ENCODE data around the gene HEMK1. TPM values are rescaled to one million over a fixed set of nuclear protein-coding genes. Genes with fewer than 3 reads are reported as not detected.

Gene HEMK1
- total and polyA plus RNA-seq, 9 donors: 6.8 to 35.3 (median 23.8) TPM

GRCh38 chr3:50608278-50608677, 39.0 kb downstream of the HEMK1 start:
- no peak for DNase-seq
- H3K9me3 ChIP-seq: no peaks in the 10 kb centered on the region
- peaks cover 55% of the 10 kb centered on the region for H3K4me1 ChIP-seq (ENCODE audit: insufficient read depth)
- no peak overlapping the region for H3K4me3 ChIP-seq
- TF ChIP-seq POLR2A (IDR thresholded peaks at IDR 0.05): no peak
- TF ChIP-seq EP300 (IDR thresholded peaks at IDR 0.05): no peak
- no peak for TF ChIP-seq CTCF (IDR thresholded peaks at IDR 0.05)
- intact Hi-C loops (cut with DNase I): loop anchor here in 2 of 4 donors (5.0 to 10.0 kb wide), 2 partner anchors 253 to 256 kb away; partner anchors contain the start of genes CYB561D2 (in 2 of the 2), NPRL2 (in 2 of the 2) and TMEM115 (in 1 of the 2)
- no peaks in the 10 kb centered on the region for H3K36me3 ChIP-seq
- 76 to 87% (median 86%) methylated on average over 7 of the region's 7 CpGs for WGBS, 3 donors
- no peak overlapping the region for H3K27ac ChIP-seq
- H3K27me3 ChIP-seq: no peaks in the 10 kb centered on the region

- H3K9me3 ChIP-seq: no peaks in the 10 kb centered on the region
- H3K36me3 ChIP-seq: no peaks in the 10 kb centered on the region
- peaks cover 47% of the 10 kb centered on the region for H3K4me1 ChIP-seq (ENCODE audit: insufficient read depth)
- WGBS, 3 donors: 74 to 84% (median 83%) methylated on average over 5 of the region's 5 CpGs
- H3K27me3 ChIP-seq: no peaks in the 10 kb centered on the region
- intact Hi-C loops (cut with DNase I): loop anchor here in 2 of 4 donors (5.0 to 10.0 kb wide), 2 partner anchors 254 to 257 kb away; partner anchors contain the start of genes CYB561D2 (in 2 of the 2), NPRL2 (in 2 of the 2) and TMEM115 (in 1 of the 2)
- no peak for DNase-seq
- peak overlapping the region in 1 of 2 donors; percentile 86 for H3K27ac ChIP-seq
- TF ChIP-seq EP300 (IDR thresholded peaks at IDR 0.05): no peak
- TF ChIP-seq POLR2A (IDR thresholded peaks at IDR 0.05): no peak
- no peak for TF ChIP-seq CTCF (IDR thresholded peaks at IDR 0.05)
- no peak overlapping the region for H3K4me3 ChIP-seq
These were observed 39.9 kb downstream of the HEMK1 start for GRCh38 chr3:50609071-50609762.

GRCh38 chr3:50609763-50610085, 40.4 kb downstream of the HEMK1 start:
- H3K4me1 ChIP-seq (ENCODE audit: insufficient read depth): peaks cover 42% of the 10 kb centered on the region

More at GRCh38 chr3:50609763-50610085, 40.4 kb downstream of the HEMK1 start:
- no peak overlapping the region for H3K4me3 ChIP-seq
- TF ChIP-seq POLR2A (IDR thresholded peaks at IDR 0.05) (no peak), CTCF (IDR thresholded peaks at IDR 0.05) (no peak), EP300 (IDR thresholded peaks at IDR 0.05) (no peak)
- peak overlapping the region in 1 of 2 donors; percentile 86 for H3K27ac ChIP-seq
- no peaks in the 10 kb centered on the region for H3K9me3 ChIP-seq
- DNase-seq: no peak
- no peaks in the 10 kb centered on the region for H3K36me3 ChIP-seq
- intact Hi-C loops (cut with DNase I): loop anchor here in 3 of 4 donors (5.0 to 10.0 kb wide), 6 partner anchors 105 to 1335 kb away; partner anchors contain the start of genes CYB561D2 (in 2 of the 3), MANF (in 2 of the 3), NPRL2 (in 2 of the 3) and CACNA2D2 (in 1 of the 3)
- no peaks in the 10 kb centered on the region for H3K27me3 ChIP-seq
- WGBS, 3 donors: 87 to 92% (median 87%) methylated on average over 3 of the region's 3 CpGs
